DMS114 treated with DMSO at 0.1 percent for 48 hours (cell line): ENCODE measurements around the gene PPP1R9B.

Experiments
- DNase-seq: peaks from one replicate; lab custom pipeline; 2025; ENCODE audit not compliant: unreplicated experiment; lab: John Stamatoyannopoulos, UW

The PPP1R9B gene

DNA sequence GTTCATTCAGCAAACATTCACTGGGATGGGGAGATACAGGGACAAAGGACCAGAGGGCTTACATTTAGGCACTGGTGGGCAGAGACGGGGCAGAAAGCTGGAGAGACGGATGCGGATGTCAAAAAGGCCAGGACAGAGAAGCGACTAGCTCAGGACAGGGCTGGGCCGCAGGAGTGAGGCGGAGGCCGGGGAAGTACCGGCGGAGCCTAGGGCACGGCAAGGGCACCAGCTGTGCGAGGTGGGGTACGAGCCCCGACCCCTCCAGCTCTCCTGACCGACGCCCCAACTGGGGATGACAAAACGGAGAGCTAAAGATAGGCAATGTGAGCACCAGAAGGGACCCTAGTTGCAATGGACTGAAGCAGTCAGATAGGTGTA is 11.4 kb upstream of the PPP1R9B start:
- no peak for DNase-seq

DNA sequence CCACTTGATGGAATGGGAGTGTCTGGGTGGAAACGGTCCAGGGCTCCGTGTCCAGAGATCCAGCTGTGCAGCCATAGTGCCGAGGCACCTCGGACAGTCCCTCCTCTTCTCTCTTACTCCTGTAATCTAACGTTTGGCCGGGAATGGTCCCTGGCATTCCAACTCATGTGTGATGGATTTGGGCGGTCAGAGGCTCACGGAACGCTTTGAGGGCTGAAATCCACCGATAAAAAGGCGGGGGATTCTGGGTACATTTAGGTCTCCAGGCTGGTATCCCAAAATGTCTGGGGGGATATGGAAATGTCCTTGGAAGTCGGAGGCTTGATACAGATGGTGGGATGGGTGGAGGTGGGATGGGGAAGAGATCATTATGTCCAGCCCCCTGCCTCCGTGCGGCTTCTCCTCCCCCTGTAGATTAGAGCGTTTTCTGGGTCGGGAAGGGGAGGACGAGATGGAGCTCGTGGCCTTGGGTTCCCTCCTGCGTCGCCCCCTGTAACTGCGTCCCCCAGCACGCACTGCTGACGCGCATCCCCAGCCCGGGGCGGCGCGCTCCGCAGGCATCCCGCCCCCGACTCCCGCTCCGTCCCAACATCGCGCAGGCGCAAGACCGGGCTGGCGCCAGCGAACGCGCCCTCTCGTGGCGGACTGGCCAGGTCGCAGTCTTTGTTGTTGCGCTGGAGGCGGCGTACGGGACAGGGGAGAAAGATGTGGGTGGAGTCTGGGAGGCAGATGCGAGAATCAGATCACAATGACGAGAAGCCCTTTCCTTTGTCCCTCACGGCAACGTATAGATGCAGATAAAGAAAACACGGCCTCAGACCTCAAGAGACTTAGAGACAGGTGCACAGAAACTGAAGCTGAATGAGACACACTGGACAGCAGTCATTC is 10.8 kb upstream of the PPP1R9B start:
- peak; percentile 90 for DNase-seq

DNA sequence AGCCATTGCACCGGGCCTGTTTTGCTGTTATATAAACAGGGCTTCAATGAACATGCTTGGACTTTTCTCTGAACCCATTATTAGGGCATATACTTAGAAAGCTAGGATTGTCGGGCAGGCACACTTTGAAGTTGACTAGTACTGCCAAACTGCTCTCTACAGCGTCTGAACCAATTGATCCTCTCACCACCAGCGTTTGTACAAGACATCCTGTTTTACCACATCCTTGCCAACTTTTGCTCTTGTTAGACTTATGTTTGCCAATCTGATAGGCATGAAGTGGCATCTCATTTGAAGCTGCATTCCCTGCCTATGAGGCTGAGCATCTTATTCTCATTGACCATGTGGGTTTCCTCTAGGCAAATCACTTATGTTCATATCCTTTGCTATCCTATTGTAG is 7.4 kb upstream of the PPP1R9B start:
- no peak for DNase-seq

DNA sequence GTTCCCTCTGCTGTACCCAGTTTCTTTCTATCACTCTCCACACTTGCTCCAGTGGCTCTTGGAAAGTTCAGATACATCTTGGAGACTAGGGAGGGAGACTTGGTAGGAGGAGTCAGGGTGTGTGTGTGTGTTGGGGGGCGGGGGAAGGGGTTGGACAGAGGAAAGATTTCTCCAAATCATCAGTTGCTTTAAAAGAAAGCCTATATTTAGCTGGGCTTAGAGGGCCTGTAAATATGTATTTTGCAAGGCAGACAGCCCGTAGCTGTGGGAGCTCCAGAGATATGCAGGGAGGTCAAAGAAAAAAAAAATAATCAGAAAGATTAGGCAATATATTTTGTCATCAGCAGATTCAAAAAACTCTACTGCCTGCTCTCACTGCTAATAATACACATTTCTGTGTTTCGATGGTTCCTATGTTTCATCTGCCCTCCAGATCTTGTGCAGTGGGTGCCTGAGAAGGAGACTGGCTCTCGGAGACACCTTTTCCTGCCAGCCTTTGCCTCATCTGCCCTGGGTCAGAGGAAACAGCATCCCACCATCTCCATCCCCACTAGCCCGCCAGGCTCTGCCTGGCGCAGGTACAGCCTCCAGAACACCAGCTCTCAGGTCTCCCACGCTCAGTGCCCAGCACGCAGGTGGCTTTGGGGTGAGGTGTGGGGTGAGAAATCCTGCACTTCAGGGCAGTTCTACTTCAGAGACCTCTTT is 4.8 kb upstream of the PPP1R9B start:
- DNase-seq, result no peak

DNA sequence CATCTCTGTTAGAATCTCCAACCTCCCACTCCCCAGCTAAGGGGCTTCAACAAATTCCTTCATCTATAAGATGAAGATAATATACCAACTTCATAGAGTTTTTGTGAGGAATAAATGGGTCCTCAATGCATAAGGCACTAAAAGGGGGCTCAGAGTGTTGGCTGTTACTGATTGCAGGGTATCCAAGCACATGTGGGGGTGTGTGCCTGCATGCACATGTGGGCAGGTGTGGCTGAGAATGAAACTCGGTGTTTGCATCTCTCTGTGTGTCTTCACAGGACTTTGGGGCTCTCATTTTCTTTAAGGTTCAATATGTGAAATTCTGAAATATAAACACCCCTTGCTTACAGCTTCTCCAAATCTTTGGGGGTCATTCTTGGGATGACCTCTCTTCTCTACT is 4.1 kb upstream of the PPP1R9B start:
- DNase-seq, result no peak

DNA sequence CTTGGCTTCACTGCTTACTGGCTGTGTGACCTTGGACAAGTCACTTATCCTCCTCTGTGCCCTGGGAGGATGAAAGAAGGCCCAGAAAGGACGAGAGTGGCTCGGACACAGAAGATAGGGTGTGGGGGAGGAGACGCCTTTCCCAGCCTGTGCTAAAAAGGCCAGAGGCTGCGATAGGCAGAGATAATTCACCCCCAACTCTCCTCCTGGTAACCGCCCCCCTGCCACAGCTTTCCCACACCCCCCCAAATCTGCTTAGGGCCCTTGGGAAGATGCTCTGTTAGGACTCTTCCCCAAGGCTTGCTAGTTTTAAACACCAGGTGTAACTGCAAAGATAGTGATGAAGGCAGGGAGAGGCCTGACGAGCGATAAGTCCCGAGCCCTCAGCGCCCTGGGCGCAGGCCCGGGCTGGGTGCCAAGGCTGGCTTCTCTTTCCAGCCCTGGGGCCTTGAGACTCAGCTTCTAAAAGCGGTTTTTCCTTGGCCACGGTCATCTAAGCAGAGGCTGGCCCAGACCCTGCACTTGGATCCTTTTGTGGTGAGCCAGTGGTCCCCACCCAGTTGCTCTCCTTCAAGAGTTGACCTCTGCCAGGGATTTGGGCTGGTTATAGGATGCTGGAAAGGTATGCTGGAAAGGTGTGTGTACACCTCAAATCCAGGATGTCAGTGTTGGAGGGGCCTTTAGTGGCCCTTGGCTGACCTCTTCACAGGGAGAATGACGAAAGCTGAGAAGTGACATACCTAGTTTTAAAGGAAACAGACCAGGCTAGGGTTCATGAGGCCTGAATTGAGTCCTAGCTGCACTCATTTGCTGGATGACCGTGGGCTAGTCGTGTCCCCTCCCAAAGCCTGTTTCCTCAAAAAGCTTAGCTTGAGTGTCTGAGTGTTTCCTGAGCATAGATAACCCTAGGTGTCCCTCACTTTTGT is 3.4 kb upstream of the PPP1R9B start:
- DNase-seq, result no peak

DNA sequence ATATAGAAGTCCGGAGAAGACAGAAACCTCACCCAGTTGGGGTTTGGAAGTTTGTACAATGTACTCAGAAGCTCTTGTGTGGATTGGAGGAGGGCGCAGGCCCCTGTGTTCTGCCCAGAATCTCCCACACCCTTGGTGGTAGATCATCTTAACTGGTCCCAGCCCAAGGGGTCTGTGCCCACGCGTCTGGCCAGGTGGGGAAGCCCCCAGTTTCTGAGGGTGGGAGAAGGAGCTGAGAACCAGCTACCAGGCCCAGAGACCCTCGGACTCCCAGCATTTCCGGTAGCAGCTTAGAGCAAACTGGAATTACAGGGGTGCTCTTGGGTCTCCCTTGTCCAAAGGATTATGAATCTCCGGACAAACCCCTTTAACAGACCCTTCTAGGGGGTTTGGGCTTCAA is 2.3 kb upstream of the PPP1R9B start:
- no peak for DNase-seq

DNA sequence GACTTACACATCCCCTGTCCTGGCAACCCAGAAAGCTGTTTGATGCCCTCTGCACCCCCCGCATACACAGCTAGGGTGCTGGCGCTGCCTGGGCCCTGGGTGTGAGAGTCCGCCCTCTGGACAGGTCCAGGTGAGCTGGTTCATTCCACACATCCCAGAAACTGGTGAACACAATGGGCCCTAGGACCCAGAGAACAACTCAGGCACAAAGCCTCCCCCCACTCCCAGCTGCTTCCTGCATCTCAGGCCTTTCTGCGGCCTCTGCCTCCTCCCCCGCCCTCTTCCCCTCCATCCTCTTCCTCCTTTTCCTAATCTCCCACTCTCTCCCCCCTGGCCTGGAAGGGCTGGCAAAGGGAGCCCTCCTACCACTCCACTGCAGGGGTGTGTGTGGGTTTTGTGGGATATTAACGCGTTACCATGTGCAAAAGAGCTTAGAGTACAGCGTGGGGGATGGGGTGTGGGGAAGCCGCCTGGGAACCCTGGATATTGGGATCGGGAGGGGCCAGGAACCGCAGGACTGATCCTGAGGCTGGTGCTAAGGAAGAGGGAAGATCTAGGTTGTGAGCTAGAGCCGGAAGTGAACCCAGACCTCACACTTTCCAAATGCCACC is 1.6 kb upstream of the PPP1R9B start:
- peak; percentile 86 for DNase-seq

DNA sequence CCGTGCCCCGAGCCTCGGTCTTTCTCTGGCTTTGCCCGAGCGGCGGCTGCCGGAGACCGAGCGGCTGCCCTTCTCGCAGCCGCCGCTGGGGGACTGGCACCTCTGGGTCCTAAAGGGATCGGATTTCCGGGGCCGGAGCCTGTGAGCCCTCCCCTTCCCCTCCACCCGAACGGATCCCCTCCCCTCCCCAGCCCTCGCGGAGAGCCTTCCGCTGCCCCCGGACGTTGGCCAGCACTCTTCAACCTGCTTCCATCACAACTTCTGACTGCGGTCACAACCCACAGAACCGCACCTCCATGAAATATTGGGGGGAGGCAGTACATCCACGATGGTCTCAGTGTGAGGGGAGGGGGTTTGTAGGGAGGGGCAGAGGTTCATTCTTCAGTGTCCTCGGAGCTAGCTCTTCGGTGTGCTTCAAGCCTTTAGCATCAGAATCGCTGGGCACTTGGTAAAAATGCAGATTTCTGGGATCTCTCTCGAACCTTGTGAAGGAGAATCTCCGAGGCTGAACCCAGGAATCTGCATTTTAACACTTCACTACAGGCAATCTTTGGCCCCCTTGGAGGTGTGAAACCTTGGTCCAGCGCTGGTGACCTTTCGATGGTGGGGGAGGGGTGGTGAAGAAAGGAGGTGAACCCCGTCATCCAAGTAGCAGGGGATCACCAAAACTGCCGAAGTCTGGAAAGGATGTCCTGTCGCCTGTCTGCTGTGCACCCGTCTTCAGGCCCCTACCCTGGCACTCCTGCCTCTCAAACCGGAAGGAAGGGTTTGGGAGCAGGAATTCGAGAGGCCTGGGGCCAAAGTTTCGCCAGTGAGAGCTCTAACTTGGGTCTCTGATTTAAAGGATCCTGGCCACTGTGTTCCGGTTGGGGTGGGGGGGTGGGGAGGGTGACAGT is 812 bp upstream of the PPP1R9B start:
- DNase-seq, result peak; percentile 77

DNA sequence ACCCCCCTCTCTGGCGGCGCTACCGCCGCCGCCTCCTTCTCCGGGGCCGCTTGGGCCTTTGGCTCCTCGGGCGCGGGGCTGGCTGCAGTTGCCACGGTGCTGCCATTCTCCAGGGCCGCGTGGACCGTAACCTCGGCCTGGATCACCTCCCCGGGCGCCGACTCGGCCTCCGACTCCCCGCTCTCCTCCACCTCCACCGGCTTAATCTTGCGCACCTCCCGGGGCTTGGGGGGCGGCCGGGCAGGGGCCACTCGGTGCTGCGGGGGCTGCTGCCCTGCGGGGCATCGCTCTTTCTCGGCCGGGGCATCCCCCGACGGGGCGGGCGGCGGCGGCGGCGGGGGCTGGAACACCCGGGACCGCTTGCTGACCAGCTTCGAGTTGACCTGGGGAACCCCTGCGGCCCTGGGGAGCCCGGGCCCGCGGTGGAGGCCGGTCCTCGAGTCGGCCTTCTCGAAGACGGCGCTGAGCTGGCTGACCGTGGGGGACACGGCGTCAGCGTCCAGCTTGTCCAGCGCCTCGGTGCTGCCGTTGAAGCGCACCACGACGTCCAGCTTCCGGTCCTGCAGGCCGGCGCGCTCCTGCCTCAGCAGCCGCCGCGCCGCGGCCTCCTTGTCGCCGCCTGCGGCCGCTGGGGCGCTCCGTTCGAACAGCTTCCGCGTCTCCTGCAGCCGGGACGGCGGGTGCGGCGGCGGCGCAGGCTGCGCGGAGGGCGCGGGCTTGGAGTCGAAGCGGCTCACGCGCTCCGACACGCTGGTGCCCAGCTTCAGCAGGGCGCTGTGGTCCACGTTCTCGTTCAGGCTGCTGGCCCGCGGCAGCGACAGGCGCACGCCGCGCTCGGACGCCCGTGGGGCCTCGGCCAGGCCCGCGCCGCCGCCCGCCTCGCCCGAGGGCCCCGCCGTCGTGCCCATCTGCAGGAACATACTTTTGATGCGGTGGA is 792 bp downstream of the PPP1R9B start:
- DNase-seq, result no peak

DNA sequence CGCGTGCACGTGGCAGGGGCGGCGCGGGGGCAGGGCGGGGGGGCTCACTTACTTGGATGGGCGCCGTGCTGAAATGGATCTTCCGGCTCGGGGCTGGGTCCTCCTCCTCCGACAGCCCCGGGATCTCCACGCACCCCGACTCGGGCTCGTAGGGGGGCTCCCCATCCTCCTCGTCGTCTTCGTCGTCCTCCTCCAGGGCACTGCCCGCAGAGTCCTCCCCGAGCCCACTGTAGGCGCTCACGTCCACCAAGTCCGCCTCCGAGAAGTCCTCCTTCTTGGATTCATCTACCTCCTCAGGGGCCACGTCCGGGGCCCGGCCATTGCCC is 1.4 kb downstream of the PPP1R9B start:
- DNase-seq, result no peak

DNA sequence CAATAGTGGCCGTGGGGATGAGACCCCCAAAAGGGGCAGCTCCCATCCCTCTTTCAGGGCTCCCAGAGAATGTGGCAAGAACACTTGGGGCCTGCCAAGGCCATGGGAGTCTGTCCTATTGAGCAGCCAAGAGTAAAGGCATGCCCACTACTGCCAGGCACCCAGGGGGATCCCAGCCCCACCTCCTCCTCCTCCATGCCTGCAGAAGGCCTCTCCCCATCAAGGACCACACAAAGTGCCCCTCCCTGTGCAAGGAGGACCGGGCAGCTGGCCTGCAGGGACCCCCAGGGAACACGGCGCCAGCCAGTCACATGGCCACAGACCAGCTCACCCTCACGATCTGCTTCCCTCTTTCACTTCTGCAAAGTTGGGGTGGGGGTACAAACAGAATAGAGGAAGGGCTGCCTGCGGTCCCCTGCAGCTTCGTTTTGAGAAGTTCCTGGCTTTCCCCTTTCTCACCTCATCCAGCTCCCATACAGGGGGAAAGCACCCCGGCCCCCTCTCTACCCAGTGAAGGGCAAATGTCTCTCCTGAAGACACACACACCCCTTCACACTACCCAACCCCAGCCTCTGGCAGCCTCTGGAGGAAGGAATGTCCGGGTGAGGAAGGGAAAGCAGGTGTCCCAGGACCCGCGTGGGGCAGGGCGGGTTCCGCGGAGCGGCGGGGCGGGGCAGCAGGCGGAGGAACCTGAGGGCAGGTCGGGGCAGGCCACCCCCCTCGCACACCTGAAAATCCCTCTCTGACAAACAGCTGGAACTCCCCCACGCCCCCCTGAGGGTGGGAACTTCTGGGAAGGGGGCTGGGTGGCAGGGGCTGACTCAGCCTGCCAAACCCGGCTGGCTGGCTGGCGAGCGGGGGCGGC is 2.0 kb downstream of the PPP1R9B start:
- DNase-seq, result no peak

DNA sequence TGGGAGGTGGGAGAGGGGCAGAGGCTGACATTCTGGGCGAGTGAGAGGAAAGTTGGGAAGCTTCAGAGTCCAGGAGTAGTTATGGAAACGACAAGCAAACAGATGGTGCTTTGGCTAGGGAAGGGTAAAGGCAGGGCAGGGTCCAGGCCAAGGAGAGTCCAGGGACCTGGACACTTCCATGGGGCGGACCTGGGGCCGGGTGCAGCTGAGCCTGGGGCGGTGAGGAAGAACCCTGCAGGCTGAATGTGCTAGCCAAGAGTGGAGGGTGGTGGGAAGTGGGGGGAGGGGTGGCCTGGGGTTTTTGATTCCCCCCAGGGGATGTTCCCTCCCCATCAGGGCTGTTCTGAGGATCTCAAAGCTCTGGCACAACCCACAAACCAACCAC is 2.6 kb downstream of the PPP1R9B start:
- DNase-seq, result no peak

DNA sequence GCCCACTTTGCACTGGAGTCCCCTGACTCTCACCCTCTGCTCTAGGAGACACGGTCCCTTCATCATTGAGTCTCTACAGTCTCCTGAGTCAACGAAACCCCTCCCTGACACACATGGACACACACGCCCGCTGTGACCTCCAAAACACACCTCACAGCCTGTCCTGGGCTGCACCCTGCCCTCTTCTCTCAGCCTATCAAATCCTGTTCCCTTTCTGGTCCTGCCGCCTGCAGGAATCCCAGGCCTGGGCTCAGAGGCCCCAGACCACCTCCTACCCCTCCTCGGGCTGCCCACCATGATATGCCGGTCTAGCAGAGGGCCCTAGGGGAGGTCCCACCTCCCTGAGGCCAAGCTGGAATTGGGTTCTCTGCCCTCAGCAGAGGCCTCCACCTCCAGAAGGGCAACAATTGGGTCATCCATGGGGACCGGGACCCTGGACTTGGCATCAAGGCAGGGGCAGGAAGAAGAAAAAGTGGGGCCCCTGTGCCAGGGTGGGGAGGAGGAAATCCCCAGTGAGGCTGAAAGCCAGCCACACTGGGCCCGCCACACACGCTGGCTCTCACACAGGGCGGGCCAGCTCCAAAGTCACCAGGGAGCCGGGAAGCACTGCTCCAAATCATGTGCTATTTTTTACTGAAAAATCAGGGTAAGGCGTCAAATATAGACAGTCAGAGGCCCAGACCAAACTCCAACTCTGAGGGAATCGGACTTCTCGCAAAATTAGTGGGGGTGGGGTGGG is 3.4 kb downstream of the PPP1R9B start:
- DNase-seq, result no peak

DNA sequence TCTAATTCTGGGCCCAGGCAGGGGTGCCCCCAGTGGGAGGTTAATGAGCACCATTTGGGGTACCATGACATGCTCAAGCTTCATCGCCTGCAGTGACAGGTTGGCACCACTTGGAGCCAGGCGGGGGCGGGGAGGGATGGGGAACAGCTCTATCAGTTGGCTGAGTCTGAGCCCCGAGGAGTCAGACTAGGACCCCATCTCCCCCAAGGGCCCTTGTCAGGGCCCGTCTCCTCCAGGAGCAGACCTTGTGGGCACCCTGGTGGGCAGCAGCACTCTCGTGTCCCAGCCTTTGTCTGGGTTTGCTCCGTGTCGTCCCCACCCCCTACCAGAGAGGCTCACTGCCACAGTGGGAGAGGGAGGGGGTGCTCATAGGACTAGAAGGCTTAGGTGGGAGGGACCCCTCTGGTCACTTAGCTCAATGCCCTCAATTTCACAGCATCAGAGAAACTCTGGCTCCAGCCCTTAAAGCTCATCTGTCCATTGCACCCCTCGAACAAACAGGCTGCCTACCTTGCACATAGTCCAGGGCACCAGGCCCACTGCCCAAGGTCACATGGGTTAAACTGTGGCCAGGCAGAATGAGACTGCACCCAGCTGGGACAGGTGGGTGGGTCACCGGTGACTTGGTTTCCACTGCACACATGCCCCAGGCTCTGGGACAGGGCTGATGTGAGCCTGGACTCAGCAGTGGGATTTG is 4.1 kb downstream of the PPP1R9B start:
- no peak for DNase-seq

DNA sequence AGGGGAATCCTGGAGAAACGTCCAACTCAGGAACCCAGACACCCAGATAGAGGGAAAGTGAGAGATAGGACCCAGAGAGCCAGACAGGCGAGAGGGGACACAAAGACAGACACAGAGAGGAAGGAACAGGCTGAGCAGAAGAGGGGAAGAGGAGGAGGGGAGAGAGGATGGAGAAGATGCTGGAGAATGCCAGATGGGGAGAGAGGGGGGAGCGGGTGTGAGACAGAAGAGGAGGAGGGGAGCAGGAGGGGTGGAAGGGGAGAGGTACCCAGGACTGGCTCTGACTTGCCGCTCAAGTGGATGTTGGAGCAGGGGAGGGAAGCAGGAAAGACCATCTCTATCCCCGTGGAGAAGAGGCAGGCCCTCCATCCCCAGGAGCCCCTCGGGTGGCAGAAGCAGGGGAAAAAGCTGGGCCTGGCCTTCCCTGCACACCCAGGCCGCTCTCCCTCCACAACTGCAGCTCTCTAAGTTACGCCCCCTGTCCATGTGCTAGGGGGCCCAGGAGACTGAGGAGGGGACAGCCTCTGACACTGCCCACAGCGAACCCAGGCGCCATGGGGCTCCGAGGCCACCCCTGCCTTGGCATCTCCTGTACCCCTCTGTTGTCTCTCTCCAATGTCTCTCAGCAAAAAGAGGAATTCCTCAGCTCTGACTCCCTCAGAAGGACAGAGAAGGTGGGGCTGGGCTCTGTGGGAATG is 4.8 kb downstream of the PPP1R9B start:
- DNase-seq, result no peak
